ENCODE results near the gene SAFB2.

- no peak for TF ChIP-seq CEBPB (IDR thresholded peaks at IDR 0.05)
- no peak for TF ChIP-seq EGR1 (IDR thresholded peaks at IDR 0.05)
- TF ChIP-seq TEAD4 (IDR thresholded peaks at IDR 0.05), result no peak
- TF ChIP-seq REST (IDR thresholded peaks at IDR 0.05; ENCODE audit: low read depth), result no peak
- TF ChIP-seq TAF1 (IDR thresholded peaks at IDR 0.05; ENCODE audit: low read depth), result no peak
- no peak for TF ChIP-seq MAX (IDR thresholded peaks at IDR 0.05)
- TF ChIP-seq EP300 (IDR thresholded peaks at IDR 0.05; ENCODE audit: borderline replicate concordance), result no peak
- no peak for TF ChIP-seq USF1 (IDR thresholded peaks at IDR 0.05)
Measured at GRCh38 chr19:5563935-5564612, 58.5 kb downstream of the SAFB2 start.

Measured in Ishikawa (cell line).